Sigmoid colon (tissue), 4 donors: ENCODE results near the gene B3GALNT1.

Source experiments
- EP300 ChIP-seq, 4 donors: sonication (generic); formaldehyde crosslinking; IDR thresholded peaks; one replicate each; pipeline ENCODE4 v1.6.1; 2017; ENCODE audit warnings: antibody characterized with exemption in 4 of 4
- POLR2A ChIP-seq, 2 donors: fragments of 450-650 bp; IDR thresholded peaks; one replicate each; pipeline ENCODE4 v1.6.1; 2016; ENCODE audit warnings: antibody characterized with exemption in 2 of 2, mild to moderate bottlenecking in 2 of 2, moderate library complexity in 2 of 2
- TF ChIP-seq, protein P1 (sequence below), 4 experiments: fragments of 450-650 bp in 3 of 4; fragments of 200-600 bp in 1 of 4; IDR thresholded peaks; one replicate each; pipeline ENCODE4 v1.5.1; 2016 to 2019; ENCODE audit warnings: antibody characterized with exemption in 4 of 4, mild to moderate bottlenecking in 3 of 4, moderate library complexity in 2 of 4

DNA sequence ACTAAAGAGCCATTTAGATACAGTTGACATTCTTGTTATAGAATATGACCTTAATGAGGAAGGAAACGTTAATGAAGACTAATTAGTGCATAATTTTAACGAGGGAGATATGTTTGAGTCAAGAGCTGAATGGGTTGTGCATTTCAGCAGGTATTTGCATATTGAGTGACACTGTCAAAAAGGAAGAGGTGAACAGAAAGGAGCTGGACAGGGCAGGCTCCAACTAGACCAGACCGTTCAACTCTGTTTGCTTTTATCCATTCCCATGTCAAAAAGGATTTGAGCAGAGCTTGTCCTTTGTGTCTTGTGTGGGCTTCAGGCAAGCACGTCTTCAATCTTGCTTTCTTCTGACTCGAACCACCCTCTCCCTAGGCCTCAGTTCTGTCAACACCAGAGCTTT lies 40.7 kb downstream of the B3GALNT1 start:
- TF ChIP-seq EP300 (IDR thresholded peaks at IDR 0.05) (no peak), POLR2A (IDR thresholded peaks at IDR 0.05) (no peak)
- TF ChIP-seq, protein P1, sequence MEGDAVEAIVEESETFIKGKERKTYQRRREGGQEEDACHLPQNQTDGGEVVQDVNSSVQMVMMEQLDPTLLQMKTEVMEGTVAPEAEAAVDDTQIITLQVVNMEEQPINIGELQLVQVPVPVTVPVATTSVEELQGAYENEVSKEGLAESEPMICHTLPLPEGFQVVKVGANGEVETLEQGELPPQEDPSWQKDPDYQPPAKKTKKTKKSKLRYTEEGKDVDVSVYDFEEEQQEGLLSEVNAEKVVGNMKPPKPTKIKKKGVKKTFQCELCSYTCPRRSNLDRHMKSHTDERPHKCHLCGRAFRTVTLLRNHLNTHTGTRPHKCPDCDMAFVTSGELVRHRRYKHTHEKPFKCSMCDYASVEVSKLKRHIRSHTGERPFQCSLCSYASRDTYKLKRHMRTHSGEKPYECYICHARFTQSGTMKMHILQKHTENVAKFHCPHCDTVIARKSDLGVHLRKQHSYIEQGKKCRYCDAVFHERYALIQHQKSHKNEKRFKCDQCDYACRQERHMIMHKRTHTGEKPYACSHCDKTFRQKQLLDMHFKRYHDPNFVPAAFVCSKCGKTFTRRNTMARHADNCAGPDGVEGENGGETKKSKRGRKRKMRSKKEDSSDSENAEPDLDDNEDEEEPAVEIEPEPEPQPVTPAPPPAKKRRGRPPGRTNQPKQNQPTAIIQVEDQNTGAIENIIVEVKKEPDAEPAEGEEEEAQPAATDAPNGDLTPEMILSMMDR (IDR thresholded peaks at IDR 0.05) = no peak
